ENCODE results near the gene FGF4.

Gene FGF4

GRCh38 chr11:69775163-69775755 is at the start of gene FGF4:
Gene FGF4 (minus strand): TSS chr11:69775341. CDS start chr11:69775084, 257 bp downstream.
- no peak for DNase-seq (ENCODE audit: low read depth)

GRCh38 chr11:69823641-69824265 is 48.6 kb upstream of the FGF4 start:
- no peak for DNase-seq (ENCODE audit: low read depth)

- no peak for DNase-seq (ENCODE audit: low read depth)
These were observed 47.7 kb upstream of the FGF4 start for GRCh38 chr11:69822676-69823494.

GRCh38 chr11:69821511-69822040 is 46.4 kb upstream of the FGF4 start:
- DNase-seq (ENCODE audit: low read depth): no peak

- no peak for DNase-seq (ENCODE audit: low read depth)
These were observed 45.3 kb upstream of the FGF4 start for GRCh38 chr11:69820441-69820840.

GRCh38 chr11:69819541-69820070 is 44.5 kb upstream of the FGF4 start:
- no peak for DNase-seq (ENCODE audit: low read depth)

- DNase-seq (ENCODE audit: low read depth): no peak
These were observed 43.7 kb upstream of the FGF4 start, which contains the start of gene FGF3 for GRCh38 chr11:69818603-69819441. Gene FGF3 (minus strand): TSS chr11:69819416. CDS start chr11:69818933, 483 bp downstream.

GRCh38 chr11:69818231-69818602 is 43.1 kb upstream of the FGF4 start:
- DNase-seq (ENCODE audit: low read depth): no peak

- no peak for DNase-seq (ENCODE audit: low read depth)
These were observed 42.4 kb upstream of the FGF4 start for GRCh38 chr11:69817265-69818230.

- no peak for DNase-seq (ENCODE audit: low read depth)
These were observed 41.5 kb upstream of the FGF4 start for GRCh38 chr11:69816671-69817070.

GRCh38 chr11:69815973-69816372 is 40.8 kb upstream of the FGF4 start:
- no peak for DNase-seq (ENCODE audit: low read depth)

- DNase-seq (ENCODE audit: low read depth): no peak
These were observed 39.8 kb upstream of the FGF4 start for GRCh38 chr11:69814902-69815301.

- DNase-seq (ENCODE audit: low read depth): no peak
These were observed 39.3 kb upstream of the FGF4 start for GRCh38 chr11:69814411-69814810.

- DNase-seq (ENCODE audit: low read depth): no peak
These were observed 38.7 kb upstream of the FGF4 start for GRCh38 chr11:69813839-69814238.

GRCh38 chr11:69812946-69813345 is 37.8 kb upstream of the FGF4 start:
- no peak for DNase-seq (ENCODE audit: low read depth)

- no peak for DNase-seq (ENCODE audit: low read depth)
These were observed 37.1 kb upstream of the FGF4 start for GRCh38 chr11:69812256-69812655.

- no peak for DNase-seq (ENCODE audit: low read depth)
These were observed 36.3 kb upstream of the FGF4 start for GRCh38 chr11:69811431-69811830.

- no peak for DNase-seq (ENCODE audit: low read depth)
These were observed 35.4 kb upstream of the FGF4 start for GRCh38 chr11:69810289-69811118.

GRCh38 chr11:69808667-69809086 is 33.5 kb upstream of the FGF4 start:
- DNase-seq (ENCODE audit: low read depth): no peak

Data from GM04504 (cell line).